GM12878 (cell line): Measurements from ENCODE around the gene RP2. TPM values are rescaled to one million over a fixed set of nuclear protein-coding genes. Genes with fewer than 3 reads are reported as not detected.

Experiments used
- ATAC-seq: fragments of 200-7000 bp; cut with Tn5 transposase; 3 replicates; pipeline ENCODE4 v1.9.1; 2020; ENCODE audit warnings: mild to moderate bottlenecking, moderate library complexity
- BruUV-seq: library from RNA; stranded (reverse); fragments of 400-500 nt; replicated peaks from 2 replicates; lab custom pipeline; 2021; lab: Mats Ljungman, UMichigan
- CTCF ChIA-PET: fragments of 300-600 bp; sonication (Branson Sonifier 250); formaldehyde crosslinking; extraction: SDS; loops from one replicate; lab custom pipeline; 2021; ENCODE audit warnings: inconsistent platforms; lab: Yijun Ruan, JAX
- POLR2A ChIA-PET: fragments of 350-600 bp; formaldehyde crosslinking; extraction: SDS; loops from one replicate; lab custom pipeline; 2021; ENCODE audit warnings: inconsistent platforms; lab: Charles Lee
- RAD21 ChIA-PET: fragments of 300-600 bp; sonication (Branson Sonifier 250); formaldehyde crosslinking; loops from one replicate; lab custom pipeline; 2023; ENCODE audit warnings: antibody characterized with exemption; ENCODE audit not compliant: unreplicated experiment; lab: Charles Lee
- SMC1A ChIA-PET: fragments of 300-600 bp; sonication (Branson Sonifier 250); formaldehyde crosslinking; loops from one replicate; lab custom pipeline; 2023; ENCODE audit not compliant: unreplicated experiment, uncharacterized antibody; lab: Charles Lee
- DNase-seq: peaks from one replicate; pipeline ENCODE4 v3.0.0-alpha.2; 2011; ENCODE audit warnings: low read depth, low spot score
- FAIRE-seq: peaks from 3 replicates; lab custom pipeline; 2011; peaks lifted over from hg19 to GRCh38; lab: Jason Lieb, UNC
- H2AFZ ChIP-seq: 2 replicates; pipeline ENCODE4 v1.6.0; 2011; ENCODE audit warnings: low read depth, low read length, control low read depth; ENCODE audit not compliant: control insufficient read depth
- H3K27ac ChIP-seq: 2 replicates; pipeline ENCODE4 v1.5.1; 2011; ENCODE audit warnings: control low read depth; ENCODE audit not compliant: control insufficient read depth, insufficient read depth
- H3K27me3 ChIP-seq, 2 experiments: replicated peaks in 1 of 2; 2 replicates each; pipeline versions ENCODE4 v1.6.0 to v1.6.1; 2011; ENCODE audit warnings: low read length in 1 of 2; ENCODE audit not compliant: control insufficient read depth in 2 of 2, insufficient read depth in 2 of 2
- H3K36me3 ChIP-seq, 2 experiments: 2 replicates each; pipeline ENCODE4 v1.5.1; 2011; ENCODE audit warnings: low read length in 1 of 2; ENCODE audit not compliant: control insufficient read depth in 2 of 2, insufficient read depth in 2 of 2
- H3K4me1 ChIP-seq: 2 replicates; pipeline ENCODE4 v1.6.1; 2011; ENCODE audit warnings: mild to moderate bottlenecking, low read length, moderate library complexity, mixed read lengths; ENCODE audit not compliant: control insufficient read depth, insufficient read depth
- H3K4me2 ChIP-seq: 2 replicates; pipeline ENCODE4 v1.6.0; 2011; ENCODE audit warnings: control low read depth; ENCODE audit not compliant: control insufficient read depth, insufficient read depth
- H3K4me3 ChIP-seq: fragments of 200-600 bp; sonication (generic); 2 replicates; pipeline ENCODE4 v1.5.1; 2016
- H3K79me2 ChIP-seq: 2 replicates; pipeline ENCODE4 v1.6.0; 2011; ENCODE audit warnings: low read length; ENCODE audit not compliant: control insufficient read depth, insufficient read depth
- H3K9ac ChIP-seq: 2 replicates; pipeline ENCODE4 v1.8.0; 2011; ENCODE audit warnings: low read length, control low read depth, mixed read lengths; ENCODE audit not compliant: control insufficient read depth, insufficient read depth
- H3K9me3 ChIP-seq: replicated peaks from 3 replicates; pipeline ENCODE4 v1.5.1; 2011; ENCODE audit warnings: mild to moderate bottlenecking, low read length; ENCODE audit not compliant: control insufficient read depth, insufficient read depth
- H4K20me1 ChIP-seq: 2 replicates; pipeline ENCODE4 v1.6.0; 2011; ENCODE audit not compliant: control insufficient read depth, insufficient read depth
- ATF7 ChIP-seq: fragments of 450-650 bp; IDR thresholded peaks from 2 replicates; pipeline ENCODE4 v1.6.1; 2016; ENCODE audit warnings: low read depth, mild to moderate bottlenecking
- BCL11A ChIP-seq: IDR thresholded peaks from 2 replicates; pipeline ENCODE4 v1.6.1; 2011; ENCODE audit warnings: low read depth, low read length
- DPF2 ChIP-seq: fragments of 450-650 bp; IDR thresholded peaks from 2 replicates; pipeline ENCODE4 v1.6.1; 2017; ENCODE audit warnings: mild to moderate bottlenecking
- EGR1 ChIP-seq, 2 experiments: IDR thresholded peaks; 1 replicate in 1 of 2; 2 replicates in 1 of 2; pipeline ENCODE4 v1.6.1; 2011 to 2012; ENCODE audit warnings: low read depth in 2 of 2, low read length in 2 of 2, borderline replicate concordance in 1 of 2, mild to moderate bottlenecking in 1 of 2, moderate library complexity in 1 of 2
- EP300 ChIP-seq, 2 experiments: fragments of 150-350 bp in 1 of 2; IDR thresholded peaks; 2 replicates each; pipeline ENCODE4 v1.6.1; 2011 to 2012; ENCODE audit warnings: low read depth in 2 of 2, low read length in 2 of 2, borderline replicate concordance in 1 of 2, improper control_type of control experiment in 1 of 2, inconsistent platforms in 1 of 2; ENCODE audit not compliant: control insufficient read depth in 1 of 2
- IKZF2 ChIP-seq, 2 experiments: fragments of 450-650 bp; IDR thresholded peaks; 2 replicates each; pipeline ENCODE4 v1.6.1; 2017; ENCODE audit warnings: mild to moderate bottlenecking in 2 of 2, moderate library complexity in 2 of 2
- MTA2 ChIP-seq: fragments of 450-650 bp; IDR thresholded peaks from 2 replicates; pipeline ENCODE4 v1.6.1; 2016; ENCODE audit warnings: low read depth, mild to moderate bottlenecking, moderate library complexity
- NFYA ChIP-seq: IDR thresholded peaks from 2 replicates; pipeline ENCODE4 v1.6.1; 2011; ENCODE audit warnings: low read depth, mild to moderate bottlenecking, low read length, improper control_type of control experiment, borderline replicate concordance
- NR2F1 ChIP-seq: fragments of 450-650 bp; conservative IDR thresholded peaks from 2 replicates; pipeline ENCODE4 v1.6.1; 2017; ENCODE audit warnings: mild to moderate bottlenecking
- SMC3 ChIP-seq: IDR thresholded peaks from 2 replicates; pipeline ENCODE4 v1.6.1; 2011; ENCODE audit warnings: low read length, improper control_type of control experiment, borderline replicate concordance
- SPI1 ChIP-seq: IDR thresholded peaks from 2 replicates; pipeline ENCODE4 v1.6.1; 2011; ENCODE audit warnings: low read depth, mild to moderate bottlenecking, low read length, moderate library complexity, borderline replicate concordance; ENCODE audit not compliant: insufficient read depth
- ZNF384 ChIP-seq: IDR thresholded peaks from 2 replicates; pipeline ENCODE4 v1.6.1; 2012; ENCODE audit warnings: low read depth, mild to moderate bottlenecking, low read length, improper control_type of control experiment, borderline replicate concordance
- WGBS: methylation state at CpG from one replicate; pipeline ENCODE4 v1.1.6; 2016; ENCODE audit warnings: low lambda C conversion rate; ENCODE audit not compliant: insufficient replicate concordance, insufficient coverage; ENCODE audit errors: missing lambda C conversion rate; 5-methylcytosine and 5-hydroxymethylcytosine counted together
- in situ Hi-C: fragments of 300-500 bp; cut with MboI; formaldehyde crosslinking; loops from 9 replicates; pipeline ENCODE4 v1.14.3; 2018; ENCODE audit warnings: mixed read lengths
- intact Hi-C: fragments of 100-400 bp; cut with micrococcal nuclease; formaldehyde crosslinking; loops from one replicate; pipeline ENCODE4 v1.14.2; 2022; ENCODE audit not compliant: unreplicated experiment
- polyA plus RNA-seq, 11 experiments: library from polyadenylated mRNA; depleted of rRNA in 4 of 11; unstranded in 6 of 11; stranded (reverse) in 5 of 11; fragments of >200 nt; fragmentation: Nextera tagmentation in 4 of 11; fragmentation: Illumina TruSeq in 1 of 11; extraction: Ambion mirVana in 4 of 11; extraction: Trizol in 1 of 11; gene quantifications; 1 replicate in 1 of 11; 2 replicates in 10 of 11; pipeline versions ENCODE4 v1.2.1 to v1.2.3, GENCODE V29; 2011 to 2016; ENCODE audit warnings: inconsistent platforms in 2 of 11, missing spikeins in 2 of 11, low read depth in 1 of 11
- total RNA-seq, 4 experiments: library from RNA; depleted of rRNA in 3 of 4; stranded (reverse); fragments of >200 nt in 3 of 4; fragmentation: Illumina TruSeq in 1 of 4; extraction: Trizol in 1 of 4; gene quantifications; 2 replicates each; pipeline versions ENCODE4 v1.2.1 to v1.2.3, GENCODE V29; 2013 to 2021
- TF ChIP-seq, protein P1 (sequence below): fragments of 450-650 bp; IDR thresholded peaks from 2 replicates; pipeline ENCODE4 v1.6.1; 2014; ENCODE audit warnings: mild to moderate bottlenecking
- TF ChIP-seq, protein P2 (sequence below): fragments of 450-650 bp; IDR thresholded peaks from 2 replicates; pipeline ENCODE4 v1.6.1; 2017; ENCODE audit warnings: low read depth, mild to moderate bottlenecking, moderate library complexity
- TF ChIP-seq, protein P3 (sequence below): fragments of 450-650 bp; formaldehyde crosslinking; IDR thresholded peaks from 2 replicates; pipeline ENCODE4 v1.4.0; 2020; ENCODE audit warnings: mild to moderate bottlenecking, moderate library complexity

RP2 gene
- total and polyA plus RNA-seq, 10 of the 15 experiments (the other 5 are each of a cell fraction or from before 2014, with no cell fraction given): 3.5 to 11.0 (median 5.7) TPM

DNA sequence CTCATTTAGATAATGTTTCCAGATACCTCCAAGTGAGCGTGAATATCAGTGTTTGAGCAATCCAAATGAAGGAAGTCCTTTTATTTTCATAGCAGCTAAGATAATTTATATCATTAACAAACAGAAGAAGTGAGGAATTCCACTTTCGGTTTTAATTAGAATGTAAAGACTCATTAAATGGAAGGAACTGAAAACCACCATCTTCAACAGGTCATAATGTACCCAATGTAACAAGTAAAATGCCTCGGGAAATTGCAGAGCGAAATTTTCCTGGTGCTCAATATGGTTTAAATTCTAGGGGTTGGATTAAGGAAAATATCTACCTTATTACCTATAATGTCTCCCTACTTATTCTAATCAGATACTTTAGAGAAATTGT, 44.0 kb upstream of the RP2 start:
- Histone ChIP-seq H3K4me2 (peak overlapping the region; percentile 61), H2AFZ (no peak overlapping the region), H3K9me3 (no peaks in the 10 kb centered on the region; the same call in 1 of the 3 replicates), H3K4me3 (0 out of 2 replicates have a peak overlapping the region, but pooled peaks have one; percentile 8), H3K79me2 (no peaks in the 10 kb centered on the region), H4K20me1 (no peaks in the 10 kb centered on the region), H3K27ac (peak overlapping the region; percentile 65), H3K27me3 (no peaks in the 10 kb centered on the region), H3K9ac (no peak overlapping the region), H3K4me1 (peaks cover 20% of the 10 kb centered on the region), H3K36me3 (no peaks in the 10 kb centered on the region)
- RAD21 ChIA-PET: interaction anchor here (0.7 to 2.1 kb wide), 10 partner anchors 10 to 238 kb away, joined by 3 to 11 read pairs (median 5); no protein-coding TSS in a partner anchor
- CTCF ChIA-PET: interaction anchor here (0.7 to 9.4 kb wide), 12 partner anchors 12 to 384 kb away, joined by 3 to 110 read pairs (median 4); partner anchors contain the start of gene SLC9A7
- BruUV-seq: no TSS peak
- in situ Hi-C loops (loop anchor here (5.0 to 10.0 kb wide), 4 partner anchors 80 to 408 kb away; no protein-coding TSS in a partner anchor), intact Hi-C loops (loop anchor here (1.0 kb wide), 2 partner anchors 33 to 79 kb away; partner anchors contain the start of gene SLC9A7)
- ATAC-seq (peak; percentile 54), FAIRE-seq (no peak), DNase-seq (no peak)
- TF ChIP-seq SMC3 (no peak), IKZF2 (IDR thresholded peaks at IDR 0.05) (peak in 1 of 2 experiments; percentile 43; a peak in 1 of 4 replicates), ATF7 (peak; percentile 10; the same call in 1 of the 2 replicates), BCL11A (peak; percentile 28; the same call in 1 of the 2 replicates), NR2F1 (peak; percentile 28; the same call in 1 of the 2 replicates), SPI1 (peak; percentile 58; the same call in 1 of the 2 replicates), EP300 (IDR thresholded peaks at IDR 0.05; ENCODE audit: borderline replicate concordance in 1 of 2, control insufficient read depth in 1 of 2, low read depth in 2 of 2, low read length in 2 of 2) (0 out of 4 replicates have a peak, but pooled peaks of 1 of the 2 experiments have one; percentile 6), MTA2 (peak; percentile 95), DPF2 (0 out of 2 replicates have a peak, but pooled peaks have one; percentile 13), EGR1 (IDR thresholded peaks at IDR 0.05; ENCODE audit: borderline replicate concordance in 1 of 2, low read depth in 2 of 2, low read length in 2 of 2) (no peak), ZNF384 (no peak), NFYA (no peak)
- TF ChIP-seq, protein P1, sequence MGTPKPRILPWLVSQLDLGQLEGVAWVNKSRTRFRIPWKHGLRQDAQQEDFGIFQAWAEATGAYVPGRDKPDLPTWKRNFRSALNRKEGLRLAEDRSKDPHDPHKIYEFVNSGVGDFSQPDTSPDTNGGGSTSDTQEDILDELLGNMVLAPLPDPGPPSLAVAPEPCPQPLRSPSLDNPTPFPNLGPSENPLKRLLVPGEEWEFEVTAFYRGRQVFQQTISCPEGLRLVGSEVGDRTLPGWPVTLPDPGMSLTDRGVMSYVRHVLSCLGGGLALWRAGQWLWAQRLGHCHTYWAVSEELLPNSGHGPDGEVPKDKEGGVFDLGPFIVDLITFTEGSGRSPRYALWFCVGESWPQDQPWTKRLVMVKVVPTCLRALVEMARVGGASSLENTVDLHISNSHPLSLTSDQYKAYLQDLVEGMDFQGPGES: no peak
- TF ChIP-seq, protein P2, sequence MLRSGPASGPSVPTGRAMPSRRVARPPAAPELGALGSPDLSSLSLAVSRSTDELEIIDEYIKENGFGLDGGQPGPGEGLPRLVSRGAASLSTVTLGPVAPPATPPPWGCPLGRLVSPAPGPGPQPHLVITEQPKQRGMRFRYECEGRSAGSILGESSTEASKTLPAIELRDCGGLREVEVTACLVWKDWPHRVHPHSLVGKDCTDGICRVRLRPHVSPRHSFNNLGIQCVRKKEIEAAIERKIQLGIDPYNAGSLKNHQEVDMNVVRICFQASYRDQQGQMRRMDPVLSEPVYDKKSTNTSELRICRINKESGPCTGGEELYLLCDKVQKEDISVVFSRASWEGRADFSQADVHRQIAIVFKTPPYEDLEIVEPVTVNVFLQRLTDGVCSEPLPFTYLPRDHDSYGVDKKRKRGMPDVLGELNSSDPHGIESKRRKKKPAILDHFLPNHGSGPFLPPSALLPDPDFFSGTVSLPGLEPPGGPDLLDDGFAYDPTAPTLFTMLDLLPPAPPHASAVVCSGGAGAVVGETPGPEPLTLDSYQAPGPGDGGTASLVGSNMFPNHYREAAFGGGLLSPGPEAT: 0 out of 2 replicates have a peak, but pooled peaks have one; percentile 22
- TF ChIP-seq, protein P3, sequence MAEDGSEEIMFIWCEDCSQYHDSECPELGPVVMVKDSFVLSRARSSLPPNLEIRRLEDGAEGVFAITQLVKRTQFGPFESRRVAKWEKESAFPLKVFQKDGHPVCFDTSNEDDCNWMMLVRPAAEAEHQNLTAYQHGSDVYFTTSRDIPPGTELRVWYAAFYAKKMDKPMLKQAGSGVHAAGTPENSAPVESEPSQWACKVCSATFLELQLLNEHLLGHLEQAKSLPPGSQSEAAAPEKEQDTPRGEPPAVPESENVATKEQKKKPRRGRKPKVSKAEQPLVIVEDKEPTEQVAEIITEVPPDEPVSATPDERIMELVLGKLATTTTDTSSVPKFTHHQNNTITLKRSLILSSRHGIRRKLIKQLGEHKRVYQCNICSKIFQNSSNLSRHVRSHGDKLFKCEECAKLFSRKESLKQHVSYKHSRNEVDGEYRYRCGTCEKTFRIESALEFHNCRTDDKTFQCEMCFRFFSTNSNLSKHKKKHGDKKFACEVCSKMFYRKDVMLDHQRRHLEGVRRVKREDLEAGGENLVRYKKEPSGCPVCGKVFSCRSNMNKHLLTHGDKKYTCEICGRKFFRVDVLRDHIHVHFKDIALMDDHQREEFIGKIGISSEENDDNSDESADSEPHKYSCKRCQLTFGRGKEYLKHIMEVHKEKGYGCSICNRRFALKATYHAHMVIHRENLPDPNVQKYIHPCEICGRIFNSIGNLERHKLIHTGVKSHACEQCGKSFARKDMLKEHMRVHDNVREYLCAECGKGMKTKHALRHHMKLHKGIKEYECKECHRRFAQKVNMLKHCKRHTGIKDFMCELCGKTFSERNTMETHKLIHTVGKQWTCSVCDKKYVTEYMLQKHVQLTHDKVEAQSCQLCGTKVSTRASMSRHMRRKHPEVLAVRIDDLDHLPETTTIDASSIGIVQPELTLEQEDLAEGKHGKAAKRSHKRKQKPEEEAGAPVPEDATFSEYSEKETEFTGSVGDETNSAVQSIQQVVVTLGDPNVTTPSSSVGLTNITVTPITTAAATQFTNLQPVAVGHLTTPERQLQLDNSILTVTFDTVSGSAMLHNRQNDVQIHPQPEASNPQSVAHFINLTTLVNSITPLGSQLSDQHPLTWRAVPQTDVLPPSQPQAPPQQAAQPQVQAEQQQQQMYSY (CRISPR knock-in tag): no peak
- 2% methylated on average over 4 of the region's 4 CpGs for WGBS
- POLR2A ChIA-PET: interaction anchor here (0.6 to 2.1 kb wide), 2 partner anchors 33 to 113 kb away, joined by 4 to 5 read pairs; no protein-coding TSS in a partner anchor
- SMC1A ChIA-PET: interaction anchor here (0.7 to 4.2 kb wide), 14 partner anchors 14 to 230 kb away, joined by 3 to 20 read pairs (median 4); partner anchors contain the start of gene SLC9A7
